Gastrocnemius medialis (tissue), 4 donors: ENCODE data around the gene NKTR. TPM values are rescaled to one million over a fixed set of nuclear protein-coding genes. Genes with fewer than 3 reads are reported as not detected.

ENCODE experiments used
- ATAC-seq, 2 donors: fragments of 150-250 bp; one replicate each; pipeline ENCODE4 v1.9.1; 2016
- DNase-seq, 2 donors: peaks; one replicate each; pipeline ENCODE4 v3.0.0-alpha.2; 2019
- H3K27ac ChIP-seq, 4 donors: fragments of 200-600 bp; sonication (generic); 1 replicate in 1 of 4; 2 replicates in 3 of 4; pipeline ENCODE4 v1.5.1; 2016 to 2018; ENCODE audit warnings: mild to moderate bottlenecking in 2 of 4, moderate library complexity in 1 of 4
- H3K27me3 ChIP-seq, 3 donors: fragments of 200-600 bp; sonication (generic) in 2 of 3; 1 replicate in 1 of 3; 2 replicates in 2 of 3; pipeline versions ENCODE4 v1.5.1 to v1.6.0; 2016 to 2019; ENCODE audit warnings: mild to moderate bottlenecking in 1 of 3, moderate library complexity in 1 of 3
- H3K36me3 ChIP-seq, 2 donors: fragments of 200-600 bp; sonication (generic) in 1 of 2; one replicate each; pipeline ENCODE4 v1.5.1; 2017 to 2018
- H3K4me1 ChIP-seq, 2 donors: fragments of 200-600 bp; sonication (generic) in 1 of 2; one replicate each; pipeline ENCODE4 v1.5.1; 2016 to 2017; ENCODE audit warnings: mild to moderate bottlenecking in 2 of 2
- H3K4me3 ChIP-seq, 4 donors: fragments of 200-600 bp; sonication (generic) in 3 of 4; 1 replicate in 1 of 4; 2 replicates in 3 of 4; pipeline ENCODE4 v1.5.1; 2016 to 2019; ENCODE audit warnings: mild to moderate bottlenecking in 2 of 4
- H3K9me3 ChIP-seq, 3 donors: fragments of 200-600 bp; sonication (generic) in 2 of 3; 1 replicate in 1 of 3; 2 replicates in 2 of 3; pipeline ENCODE4 v1.5.1; 2016 to 2019
- CTCF ChIP-seq, 5 experiments: fragments of 450-650 bp in 3 of 5; fragments of 200-600 bp in 2 of 5; sonication (generic) in 2 of 5; IDR thresholded peaks in 4 of 5; conservative IDR thresholded peaks in 1 of 5; 1 replicate in 4 of 5; 2 replicates in 1 of 5; pipeline ENCODE4 v1.5.1; 2016 to 2019; ENCODE audit warnings: antibody characterized with exemption in 5 of 5, mild to moderate bottlenecking in 3 of 5, moderate library complexity in 3 of 5
- POLR2A ChIP-seq, 2 donors: fragments of 450-650 bp; IDR thresholded peaks; one replicate each; pipeline ENCODE4 v1.6.1; 2017; ENCODE audit warnings: antibody characterized with exemption in 2 of 2, mild to moderate bottlenecking in 2 of 2, moderate library complexity in 2 of 2
- in situ Hi-C, 4 donors: fragments of 200-750 bp; cut with MboI; loops; one replicate each; pipeline versions ENCODE4 v1.15.0 to v1.8.0; 2017; ENCODE audit warnings: low sequenced_read_pairs in 4 of 4
- intact Hi-C: fragments of 100-400 bp; cut with DNase I; formaldehyde crosslinking; loops from one replicate; pipeline ENCODE4 v1.15.1; 2023; ENCODE audit warnings: low total_unique reads
- total RNA-seq, 4 donors: library from RNA; depleted of rRNA; stranded (reverse); fragments of >200 nt; gene quantifications; one replicate each; pipeline versions ENCODE4 v1.1.0 to v1.2.3, GENCODE V29; 2016

Gene NKTR
- total RNA-seq, 4 donors from 2014 or later, result 10.0 to 56.6 (median 13.6) TPM

DNA sequence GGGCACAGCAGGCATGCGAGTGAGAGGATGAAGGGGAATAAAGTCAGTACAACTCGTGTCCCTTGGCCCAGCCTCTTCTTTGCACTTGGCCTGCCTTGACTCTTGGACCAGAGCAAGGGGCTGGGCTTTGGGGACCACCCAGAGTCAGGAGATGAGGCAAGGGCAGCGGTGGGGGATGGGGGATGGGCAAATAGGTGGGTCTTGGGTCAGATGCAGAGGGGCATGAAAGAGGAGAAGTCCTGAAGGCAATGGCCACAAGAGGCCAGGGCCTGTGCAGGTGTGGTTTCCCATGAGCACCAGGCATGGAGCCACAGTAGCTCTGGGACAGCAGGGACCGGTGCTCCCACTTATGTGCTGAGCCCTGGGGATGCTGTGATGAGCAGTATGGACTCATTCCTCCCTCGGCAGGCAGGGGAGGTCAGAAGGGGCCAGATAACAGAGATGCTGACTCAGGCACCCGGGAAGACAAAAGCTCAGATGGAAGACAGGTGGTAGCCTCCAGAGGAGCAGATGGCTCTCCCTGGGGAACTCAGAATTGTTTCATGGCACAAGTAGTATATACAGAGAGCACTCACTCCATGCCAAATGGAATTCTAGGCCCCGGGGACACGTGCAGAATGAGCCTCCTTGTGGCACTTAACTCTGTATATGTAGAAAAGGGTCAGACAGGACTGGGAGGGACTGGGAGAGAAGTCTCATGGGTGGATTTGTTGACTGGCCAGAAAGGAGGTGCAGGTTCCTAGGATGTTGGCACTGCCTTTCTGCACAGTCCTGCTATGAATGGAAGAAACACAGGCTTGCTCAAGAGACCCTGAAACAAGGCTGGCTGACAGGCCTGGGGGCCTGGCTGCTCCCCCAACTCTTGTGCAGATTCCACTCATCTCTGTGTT is 67.3 kb downstream of the NKTR start:
- peaks cover 26 to 33% of the 10 kb centered on the region in 2 donors for H3K4me1 ChIP-seq
- in situ Hi-C loops, result no loop called here
- no peaks in the 10 kb centered on the region for H3K36me3 ChIP-seq
- DNase-seq, result peak in 1 of 2 donors; percentile 39
- TF ChIP-seq CTCF (IDR thresholded peaks at IDR 0.05 in 4 of 5, conservative IDR thresholded peaks at IDR 0.05 in 1 of 5) (no peak), POLR2A (IDR thresholded peaks at IDR 0.05) (peak in 1 of 2 donors; percentile 9)
- H3K9me3 ChIP-seq, result no peaks in the 10 kb centered on the region
- ATAC-seq, result peak in 1 of 2 donors; percentile 31
- no peaks in the 10 kb centered on the region for H3K27me3 ChIP-seq
- no peak overlapping the region for H3K4me3 ChIP-seq
- intact Hi-C loops, result no loop called here
- peak overlapping the region; percentile 74 to 83 (median 81) for H3K27ac ChIP-seq

- TF ChIP-seq CTCF (IDR thresholded peaks at IDR 0.05 in 4 of 5, conservative IDR thresholded peaks at IDR 0.05 in 1 of 5) (no peak), POLR2A (IDR thresholded peaks at IDR 0.05) (peak in 1 of 2 donors; percentile 3)
- in situ Hi-C loops (no loop called here), intact Hi-C loops (no loop called here)
- ATAC-seq (no peak), DNase-seq (no peak)
- H3K4me1 ChIP-seq, result peaks cover 26 to 33% of the 10 kb centered on the region in 2 donors
- no peaks in the 10 kb centered on the region for H3K9me3 ChIP-seq
- H3K36me3 ChIP-seq, result no peaks in the 10 kb centered on the region
- H3K27ac ChIP-seq, result peak overlapping the region; percentile 74 to 83 (median 81)
- no peak overlapping the region for H3K4me3 ChIP-seq
- no peaks in the 10 kb centered on the region for H3K27me3 ChIP-seq
These were observed 67.9 kb downstream of the NKTR start for GRCh38 chr3:42668413-42668760.

- H3K4me3 ChIP-seq, result no peak overlapping the region
- peak in 1 of 2 donors; percentile 47 for DNase-seq
- H3K36me3 ChIP-seq, result no peaks in the 10 kb centered on the region
- H3K9me3 ChIP-seq, result no peaks in the 10 kb centered on the region
- H3K27ac ChIP-seq, result peak overlapping the region in 2 of 4 donors; percentile 74 to 83
- no peaks in the 10 kb centered on the region for H3K27me3 ChIP-seq
- in situ Hi-C loops, result no loop called here
- TF ChIP-seq POLR2A (IDR thresholded peaks at IDR 0.05), result no peak
- TF ChIP-seq CTCF (IDR thresholded peaks at IDR 0.05 in 4 of 5, conservative IDR thresholded peaks at IDR 0.05 in 1 of 5), result no peak
- peaks cover 26 to 33% of the 10 kb centered on the region in 2 donors for H3K4me1 ChIP-seq
- intact Hi-C loops, result no loop called here
- ATAC-seq, result peak in 1 of 2 donors; percentile 18
These were observed 68.3 kb downstream of the NKTR start for GRCh38 chr3:42668793-42669217.

GRCh38 chr3:42670051-42670576 is 69.6 kb downstream of the NKTR start:
- TF ChIP-seq CTCF (IDR thresholded peaks at IDR 0.05 in 4 of 5, conservative IDR thresholded peaks at IDR 0.05 in 1 of 5) (no peak), POLR2A (IDR thresholded peaks at IDR 0.05) (no peak)
- intact Hi-C loops, result no loop called here
- in situ Hi-C loops, result no loop called here
- no peak overlapping the region for H3K27ac ChIP-seq
- no peaks in the 10 kb centered on the region for H3K27me3 ChIP-seq
- DNase-seq (no peak), ATAC-seq (no peak)
- H3K36me3 ChIP-seq, result no peaks in the 10 kb centered on the region
- H3K9me3 ChIP-seq, result no peaks in the 10 kb centered on the region
- H3K4me1 ChIP-seq, result peaks cover 26 to 33% of the 10 kb centered on the region in 2 donors
- H3K4me3 ChIP-seq, result no peak overlapping the region
